Measurements from ENCODE around the gene COBL. TPM values are rescaled to one million over a fixed set of nuclear protein-coding genes. Genes with fewer than 3 reads are reported as not detected.
A peak's percentile ranks its signal among the peaks of the same experiment; 100 is the strongest.

The COBL gene, protein sequence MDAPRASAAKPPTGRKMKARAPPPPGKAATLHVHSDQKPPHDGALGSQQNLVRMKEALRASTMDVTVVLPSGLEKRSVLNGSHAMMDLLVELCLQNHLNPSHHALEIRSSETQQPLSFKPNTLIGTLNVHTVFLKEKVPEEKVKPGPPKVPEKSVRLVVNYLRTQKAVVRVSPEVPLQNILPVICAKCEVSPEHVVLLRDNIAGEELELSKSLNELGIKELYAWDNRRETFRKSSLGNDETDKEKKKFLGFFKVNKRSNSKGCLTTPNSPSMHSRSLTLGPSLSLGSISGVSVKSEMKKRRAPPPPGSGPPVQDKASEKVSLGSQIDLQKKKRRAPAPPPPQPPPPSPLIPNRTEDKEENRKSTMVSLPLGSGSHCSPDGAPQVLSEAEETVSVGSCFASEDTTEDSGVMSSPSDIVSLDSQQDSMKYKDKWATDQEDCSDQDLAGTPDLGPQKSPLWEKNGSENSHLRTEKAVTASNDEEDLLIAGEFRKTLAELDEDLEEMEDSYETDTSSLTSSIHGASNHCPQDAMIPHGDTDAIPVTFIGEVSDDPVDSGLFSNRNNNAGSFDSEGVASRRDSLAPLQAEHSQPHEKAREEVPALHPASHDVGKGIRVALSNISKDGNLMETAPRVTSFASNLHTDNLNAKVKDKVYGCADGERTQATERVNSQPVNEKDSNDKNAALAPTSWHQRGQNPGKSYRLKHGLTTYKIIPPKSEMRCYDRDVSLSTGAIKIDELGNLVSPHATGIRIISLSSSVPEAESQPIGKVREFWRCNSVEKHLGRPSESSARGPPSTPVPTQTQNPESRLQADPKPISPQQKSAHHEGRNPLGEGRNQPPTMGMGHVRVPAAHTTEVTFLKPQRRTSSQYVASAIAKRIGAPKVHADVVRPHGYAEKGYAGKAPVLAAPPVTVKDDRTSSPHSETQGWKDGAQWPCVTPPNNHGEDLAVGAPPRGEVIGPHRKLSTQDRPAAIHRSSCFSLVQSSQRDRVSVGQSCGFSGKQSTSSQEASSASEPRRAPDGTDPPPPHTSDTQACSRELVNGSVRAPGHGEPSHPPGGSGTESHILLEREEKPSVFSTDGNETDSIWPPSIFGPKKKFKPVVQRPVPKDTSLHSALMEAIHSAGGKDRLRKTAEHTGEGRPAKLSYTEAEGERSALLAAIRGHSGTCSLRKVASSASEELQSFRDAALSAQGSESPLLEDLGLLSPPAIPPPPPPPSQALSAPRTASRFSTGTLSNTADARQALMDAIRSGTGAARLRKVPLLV
- total RNA-seq: 10 to 100 TPM; 15.0 to 32.0 (median 18.0) TPM
- polyA plus RNA-seq: 10 to 100 TPM in 1 of 2 donors, 1 to 10 TPM in 1; 7.4 to 12.6 TPM

DNA sequence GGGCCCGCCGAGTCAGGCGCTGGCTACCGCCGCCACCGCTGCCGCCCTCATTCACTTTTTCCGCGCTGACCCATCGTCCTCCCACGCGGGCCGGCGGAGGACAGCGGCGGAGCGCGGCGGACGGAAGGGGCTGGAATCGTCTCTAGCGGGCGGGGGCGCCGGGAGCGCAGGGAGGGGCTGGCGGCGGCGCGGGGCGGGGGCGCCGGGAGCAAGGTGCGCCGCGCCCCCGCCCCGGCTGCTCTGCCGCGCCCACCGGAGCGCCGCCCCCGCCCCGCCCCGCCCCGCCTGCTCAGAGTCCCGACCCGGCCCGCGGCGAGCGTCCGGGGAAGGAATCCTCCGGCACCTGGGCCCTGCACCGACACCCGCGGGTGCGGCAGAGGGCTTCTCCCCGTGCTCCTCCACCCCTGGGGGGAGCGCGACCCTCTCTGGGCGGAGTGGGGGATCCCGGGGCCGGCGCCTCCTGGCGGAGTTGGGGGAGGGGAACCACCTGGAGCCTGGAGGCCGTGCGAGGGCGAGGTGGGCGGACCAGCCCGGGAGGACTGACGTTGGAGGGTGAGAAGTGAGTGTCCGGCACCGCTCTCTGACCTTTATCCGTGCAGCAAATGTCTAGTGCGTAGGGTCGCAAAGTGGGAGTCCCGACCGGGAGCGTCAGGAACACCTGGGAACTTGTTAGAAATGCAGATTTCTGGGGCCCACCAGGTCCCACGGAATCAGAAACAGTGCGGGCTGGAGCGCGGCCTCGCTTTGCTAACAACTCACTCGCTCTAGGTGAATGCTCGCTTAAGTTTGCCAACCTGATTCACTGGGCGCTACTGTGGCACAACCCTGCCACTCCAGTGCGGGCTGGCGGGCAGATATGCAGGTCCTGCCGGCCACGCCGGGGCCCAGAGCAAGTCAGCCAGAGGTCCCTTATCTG, at the start of gene COBL:
Gene COBL, minus strand, starts transcription at position 144 of the 916 bp plus-strand sequence. CDS start 176 bp downstream, outside the sequence.
- DNase-seq: peak; percentile 53 to 86 (median 70)
- Histone ChIP-seq H3K9me3 (no peaks in the 10 kb centered on the region), H3K4me3 (peak within 1 kb of the TSS; percentile 48 to 85 (median 79)), H3K27ac (peak within 1 kb of the TSS; percentile 74 to 85 (median 84)), H3K27me3 (no peaks in the 10 kb centered on the region), H3K4me1 (peaks cover 3 to 19% (median 17%) of the 10 kb centered on the region in 3 donors), H3K36me3 (no peaks in the 10 kb centered on the region)
- peak; percentile 56 to 71 (median 66) for ATAC-seq
- no peak for FAIRE-seq
- WGBS, 2 donors: 1 to 2% methylated on average over 36 to 94 of the region's 94 CpGs
- intact Hi-C loops (cut with DNase I): no loop called here
- TF ChIP-seq, protein P1, sequence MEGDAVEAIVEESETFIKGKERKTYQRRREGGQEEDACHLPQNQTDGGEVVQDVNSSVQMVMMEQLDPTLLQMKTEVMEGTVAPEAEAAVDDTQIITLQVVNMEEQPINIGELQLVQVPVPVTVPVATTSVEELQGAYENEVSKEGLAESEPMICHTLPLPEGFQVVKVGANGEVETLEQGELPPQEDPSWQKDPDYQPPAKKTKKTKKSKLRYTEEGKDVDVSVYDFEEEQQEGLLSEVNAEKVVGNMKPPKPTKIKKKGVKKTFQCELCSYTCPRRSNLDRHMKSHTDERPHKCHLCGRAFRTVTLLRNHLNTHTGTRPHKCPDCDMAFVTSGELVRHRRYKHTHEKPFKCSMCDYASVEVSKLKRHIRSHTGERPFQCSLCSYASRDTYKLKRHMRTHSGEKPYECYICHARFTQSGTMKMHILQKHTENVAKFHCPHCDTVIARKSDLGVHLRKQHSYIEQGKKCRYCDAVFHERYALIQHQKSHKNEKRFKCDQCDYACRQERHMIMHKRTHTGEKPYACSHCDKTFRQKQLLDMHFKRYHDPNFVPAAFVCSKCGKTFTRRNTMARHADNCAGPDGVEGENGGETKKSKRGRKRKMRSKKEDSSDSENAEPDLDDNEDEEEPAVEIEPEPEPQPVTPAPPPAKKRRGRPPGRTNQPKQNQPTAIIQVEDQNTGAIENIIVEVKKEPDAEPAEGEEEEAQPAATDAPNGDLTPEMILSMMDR (IDR thresholded peaks at IDR 0.05): no peak

- no peak overlapping the region for H3K27ac ChIP-seq
- TF ChIP-seq, protein P1 (IDR thresholded peaks at IDR 0.05): no peak
- H3K4me3 ChIP-seq: no peak overlapping the region
- 87 to 88% methylated on average over 7 of the region's 7 CpGs for WGBS, 2 donors
- no peak for ATAC-seq
- H3K9me3 ChIP-seq: no peaks in the 10 kb centered on the region
- no peaks in the 10 kb centered on the region for H3K4me1 ChIP-seq
- intact Hi-C loops (cut with DNase I): loop anchor here in 2 of 3 donors (5.0 to 10.0 kb wide), 2 partner anchors 191 to 204 kb away; no protein-coding TSS in a partner anchor
- FAIRE-seq: no peak
- no peaks in the 10 kb centered on the region for H3K36me3 ChIP-seq
- no peak for DNase-seq
- H3K27me3 ChIP-seq: no peaks in the 10 kb centered on the region
These were observed 49.6 kb upstream of the COBL start for GRCh38 chr7:51366172-51366728.

DNA sequence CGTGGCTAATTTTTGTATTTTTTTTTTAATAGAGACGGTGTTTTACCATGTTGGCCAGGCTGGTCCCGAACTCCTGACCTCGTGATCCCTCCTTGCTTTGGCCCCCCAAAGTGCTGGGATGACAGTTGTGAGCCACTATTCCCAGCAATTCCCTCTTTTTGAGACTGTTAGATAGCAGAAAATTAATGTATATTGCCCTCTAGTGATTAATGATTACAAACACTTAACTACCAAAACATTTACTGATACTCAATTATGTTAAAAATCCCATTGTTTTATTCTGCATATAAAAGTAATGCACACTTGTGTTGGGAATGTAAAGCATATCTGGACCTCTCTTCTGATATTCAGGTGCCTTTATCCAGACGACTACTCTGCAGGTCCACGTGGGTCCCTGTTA, 41.2 kb upstream of the COBL start:
- H3K27me3 ChIP-seq: no peaks in the 10 kb centered on the region
- H3K4me1 ChIP-seq: peaks cover 8 to 13% (median 11%) of the 10 kb centered on the region in 3 donors
- no peak for FAIRE-seq
- no peaks in the 10 kb centered on the region for H3K9me3 ChIP-seq
- TF ChIP-seq, protein P1 (IDR thresholded peaks at IDR 0.05): no peak
- no peak for DNase-seq
- H3K27ac ChIP-seq: peak overlapping the region in 2 of 4 donors; percentile 40 to 53
- peak in 1 of 4 donors; percentile 35 for ATAC-seq
- 56 to 68% methylated on average over 6 of the region's 6 CpGs for WGBS, 2 donors
- no peaks in the 10 kb centered on the region for H3K36me3 ChIP-seq
- intact Hi-C loops (cut with DNase I): loop anchor here in 1 of 3 donors (10.0 kb wide), 1 partner anchor 113 kb away; no protein-coding TSS in a partner anchor
- H3K4me3 ChIP-seq: no peak overlapping the region
